T1000 (cell line): ENCODE data around the gene SATL1.
"Not testable (repeated sequence)": the region's sequence is repeated elsewhere in the genome, so short reads cannot be mapped to it uniquely, and the experiment has no call there.

Source experiments
- DNase-seq: peaks from one replicate; lab custom pipeline; 2025; ENCODE audit warnings: mixed read lengths; lab: John Stamatoyannopoulos, UW

SATL1 gene

GRCh38 chrX:85243761-85244449 is at the start of gene SATL1, which contains the start of gene ZNF711:
SATL1 (minus strand) TSS chrX:85243779; CDS start chrX:85108968, 134,811 bp downstream.
ZNF711 (plus strand) TSS chrX:85243991; CDS start chrX:85247573, 3,582 bp downstream.
- DNase-seq: peak; percentile 4

- no peak for DNase-seq
These were observed 45.6 kb upstream of the SATL1 start for GRCh38 chrX:85288992-85289723.

GRCh38 chrX:85285286-85285685 is 41.7 kb upstream of the SATL1 start:
- DNase-seq: not testable (repeated sequence)

GRCh38 chrX:85244450-85245211 is 1.1 kb upstream of the SATL1 start:
- no peak for DNase-seq

- no peak for DNase-seq
These were observed 424 bp downstream of the SATL1 start for GRCh38 chrX:85243155-85243554.

- no peak for DNase-seq
These were observed 20.2 kb downstream of the SATL1 start for GRCh38 chrX:85223359-85223758.

- no peak for DNase-seq
These were observed 22.2 kb downstream of the SATL1 start for GRCh38 chrX:85221361-85221760.

- DNase-seq: no peak
These were observed 27.6 kb downstream of the SATL1 start for GRCh38 chrX:85215946-85216345.

- no peak for DNase-seq
These were observed 29.6 kb downstream of the SATL1 start for GRCh38 chrX:85213792-85214530.

- no peak for DNase-seq
These were observed 40.1 kb downstream of the SATL1 start for GRCh38 chrX:85203461-85203970.

GRCh38 chrX:85196319-85196718 is 47.3 kb downstream of the SATL1 start:
- DNase-seq: no peak

GRCh38 chrX:85159644-85160043 is 83.9 kb downstream of the SATL1 start:
- DNase-seq: no peak

GRCh38 chrX:85140964-85141363 is 102.6 kb downstream of the SATL1 start:
- DNase-seq: no peak

- no peak for DNase-seq
These were observed 104.2 kb downstream of the SATL1 start for GRCh38 chrX:85139422-85139821.

- DNase-seq: no peak
These were observed 107.2 kb downstream of the SATL1 start for GRCh38 chrX:85136409-85136808.

GRCh38 chrX:85115252-85115651 is 128.3 kb downstream of the SATL1 start:
- no peak for DNase-seq

- no peak for DNase-seq
These were observed 128.8 kb downstream of the SATL1 start for GRCh38 chrX:85114776-85115175.

- DNase-seq: no peak
These were observed 129.4 kb downstream of the SATL1 start for GRCh38 chrX:85114171-85114570.

- DNase-seq: no peak
These were observed 129.8 kb downstream of the SATL1 start for GRCh38 chrX:85113746-85114145.

- no peak for DNase-seq
These were observed 131.3 kb downstream of the SATL1 start for GRCh38 chrX:85112293-85112692.

GRCh38 chrX:85111347-85111746 is 132.2 kb downstream of the SATL1 start:
- DNase-seq: no peak

GRCh38 chrX:85109235-85109634 is 134.3 kb downstream of the SATL1 start:
- DNase-seq: no peak
